Subcutaneous abdominal adipose tissue (tissue), 5 donors: ENCODE results near the gene ABHD1.
"Not testable (repeated sequence)": the region's sequence is repeated elsewhere in the genome, so short reads cannot be mapped to it uniquely, and the experiment has no call there.

Source experiments
- H3K27ac ChIP-seq: one replicate; pipeline ENCODE4 v1.7.0; 2013; ENCODE audit warnings: low read depth, mild to moderate bottlenecking, inconsistent platforms, low read length, moderate library complexity
- H3K27me3 ChIP-seq, 5 donors: one replicate each; pipeline ENCODE4 v1.7.0; 2013; ENCODE audit warnings: low read length in 5 of 5, inconsistent platforms in 1 of 5; ENCODE audit not compliant: control insufficient read depth in 5 of 5, insufficient read depth in 4 of 5
- H3K36me3 ChIP-seq, 5 donors: one replicate each; pipeline ENCODE4 v1.7.0; 2013; ENCODE audit warnings: low read length in 5 of 5; ENCODE audit not compliant: control insufficient read depth in 5 of 5, insufficient read depth in 5 of 5
- H3K4me1 ChIP-seq, 5 donors: one replicate each; pipeline ENCODE4 v1.7.0; 2013; ENCODE audit warnings: low read length in 5 of 5, mild to moderate bottlenecking in 3 of 5, moderate library complexity in 1 of 5; ENCODE audit not compliant: control insufficient read depth in 5 of 5, insufficient read depth in 5 of 5
- H3K4me3 ChIP-seq, 5 donors: one replicate each; pipeline ENCODE4 v1.7.0; 2013; ENCODE audit warnings: low read length in 5 of 5, low read depth in 1 of 5
- H3K9ac ChIP-seq, 5 donors: one replicate each; pipeline ENCODE4 v1.7.0; 2013; ENCODE audit warnings: low read length in 5 of 5, mild to moderate bottlenecking in 4 of 5, moderate library complexity in 3 of 5
- H3K9me3 ChIP-seq, 5 donors: one replicate each; pipeline ENCODE4 v1.7.0; 2013; ENCODE audit warnings: low read length in 5 of 5; ENCODE audit not compliant: control insufficient read depth in 5 of 5
- donor health status: healthy.
- donor health status: healthy.
- donor health status: healthy.
- donor health status: healthy.
- donor health status: healthy.

ABHD1 gene

DNA sequence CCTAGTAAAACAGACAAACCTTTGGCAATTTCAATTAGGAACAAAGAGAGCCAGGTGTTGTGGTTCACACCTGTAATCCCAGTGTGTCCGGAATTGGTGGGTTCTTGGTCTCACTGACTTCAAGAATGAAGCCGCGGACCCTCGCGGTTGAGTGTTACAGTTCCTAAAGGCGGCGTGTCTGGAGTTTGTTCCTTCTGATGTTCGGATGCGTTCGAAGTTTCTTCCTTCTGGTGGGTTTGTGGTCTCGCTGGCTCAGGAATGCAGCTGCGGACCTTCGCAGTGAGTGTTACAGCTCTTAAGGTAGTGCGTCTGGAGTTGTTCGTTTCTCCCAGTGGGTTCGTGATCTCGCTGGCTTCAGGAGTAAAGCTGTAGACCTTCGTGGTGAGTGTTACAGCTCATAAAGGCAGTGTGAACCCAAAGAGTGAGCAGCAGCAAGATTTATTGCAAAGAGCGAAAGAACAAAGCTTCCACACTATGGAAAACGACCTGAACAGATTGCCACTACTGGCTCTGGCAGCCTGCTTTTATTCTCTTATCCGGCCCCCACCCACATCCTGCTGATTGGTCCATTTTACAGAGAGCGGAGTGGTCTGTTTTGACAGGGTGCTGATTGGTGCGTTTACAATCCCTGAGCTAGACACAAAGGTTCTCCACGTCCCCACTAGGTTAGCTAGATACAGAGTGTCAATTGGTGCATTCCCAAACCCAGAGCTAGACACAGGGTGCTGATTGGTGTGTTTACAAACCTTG is 12.8 kb upstream of the ABHD1 start:
- not testable (repeated sequence) for H3K36me3 ChIP-seq, H3K9me3 ChIP-seq, H3K27ac ChIP-seq, H3K4me1 ChIP-seq, H3K4me3 ChIP-seq, H3K9ac ChIP-seq, H3K27me3 ChIP-seq

DNA sequence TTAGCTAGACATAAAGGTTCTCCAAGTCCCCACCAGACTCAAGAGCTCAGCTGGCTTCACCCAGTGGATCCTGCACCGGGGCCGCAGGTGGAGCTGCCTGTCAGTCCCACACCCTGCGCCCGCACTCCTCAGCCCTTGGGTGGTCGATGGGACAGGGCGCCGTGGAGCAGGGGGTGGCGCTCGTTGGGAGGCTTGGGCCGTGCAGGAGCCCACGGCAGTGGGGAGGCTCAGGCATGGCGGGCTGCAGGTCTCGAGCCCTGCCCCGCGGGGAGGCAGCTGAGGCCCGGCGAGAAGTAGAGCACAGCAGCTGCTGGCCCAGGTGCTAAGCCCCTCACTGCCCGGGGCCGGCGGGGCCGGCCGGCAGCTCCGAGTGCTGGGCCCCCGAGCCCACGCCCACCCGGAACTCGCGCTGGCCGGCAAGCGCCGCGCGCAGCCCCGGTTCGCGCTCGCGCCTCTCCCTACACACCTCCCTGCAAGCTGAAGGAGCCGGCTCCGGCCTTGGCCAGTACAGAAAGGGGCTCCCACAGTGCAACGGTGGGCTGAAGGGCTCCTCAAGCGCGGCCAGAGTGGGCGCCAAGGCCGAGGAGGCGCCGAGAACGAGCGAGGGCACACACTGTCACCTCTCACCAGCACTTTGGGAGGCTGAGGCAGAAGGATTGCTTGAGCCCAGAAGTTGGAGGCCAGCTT is 12.1 kb upstream of the ABHD1 start:
- H3K27me3 ChIP-seq, H3K4me3 ChIP-seq, H3K9ac ChIP-seq, H3K9me3 ChIP-seq, H3K36me3 ChIP-seq, H3K4me1 ChIP-seq, H3K27ac ChIP-seq: not testable (repeated sequence)

DNA sequence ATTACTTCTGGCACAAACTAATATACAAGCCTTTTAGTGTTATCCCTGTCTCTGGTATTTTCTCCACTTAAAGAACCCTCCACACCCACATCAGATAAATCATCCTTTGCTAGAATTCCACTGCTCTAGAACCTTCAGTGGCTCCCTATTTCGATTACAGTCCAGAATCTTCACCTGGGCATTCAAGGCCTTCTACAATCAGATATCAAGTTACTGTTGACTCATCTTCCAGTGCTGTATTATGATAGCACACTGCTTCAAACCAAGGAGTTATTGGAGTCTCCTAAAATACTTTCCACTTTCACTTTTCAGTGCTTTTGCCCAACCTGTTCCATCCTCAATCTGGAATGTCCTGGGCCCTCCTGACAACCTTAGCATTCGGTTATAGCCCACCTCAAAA is 8.1 kb upstream of the ABHD1 start:
- no peak overlapping the region for H3K9ac ChIP-seq
- H3K27ac ChIP-seq, result no peak overlapping the region
- H3K36me3 ChIP-seq, result no peaks in the 10 kb centered on the region
- H3K27me3 ChIP-seq, result peaks cover 0 to 16% (median 9%) of the 10 kb centered on the region in 5 donors
- no peak overlapping the region for H3K4me3 ChIP-seq
- H3K9me3 ChIP-seq, result no peaks in the 10 kb centered on the region
- peaks cover 2 to 15% (median 13%) of the 10 kb centered on the region in 5 donors for H3K4me1 ChIP-seq

DNA sequence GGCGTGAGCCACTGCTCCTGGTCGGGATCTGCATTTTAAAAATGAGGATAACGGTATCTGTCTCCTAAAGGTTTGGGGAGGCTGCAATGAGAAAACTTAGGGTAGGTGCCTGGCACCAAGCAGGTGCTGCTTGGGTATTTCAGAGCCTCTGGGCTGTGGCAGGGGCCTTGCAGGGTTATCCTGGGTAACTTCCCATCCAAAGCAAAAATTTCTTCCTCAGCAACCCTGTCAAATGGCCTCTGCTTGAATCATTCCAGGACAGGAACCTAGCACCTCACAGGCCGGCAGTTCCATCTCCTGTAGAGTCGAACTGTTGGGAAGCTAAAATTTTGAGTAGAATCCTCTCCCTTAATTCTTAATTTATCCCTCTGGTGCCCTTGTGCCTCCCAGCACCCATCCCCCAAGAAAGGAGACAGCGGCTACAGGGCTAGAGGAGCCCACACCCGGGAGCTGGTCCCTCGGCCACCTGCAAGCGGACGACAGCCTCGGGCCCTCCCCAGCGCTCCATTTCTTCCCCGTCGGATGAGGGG is 5.6 kb upstream of the ABHD1 start:
- Histone ChIP-seq H3K9me3 (no peaks in the 10 kb centered on the region), H3K9ac (peak overlapping the region in 2 of 5 donors; percentile 11 to 44), H3K4me1 (peaks cover 2 to 19% (median 17%) of the 10 kb centered on the region in 5 donors), H3K36me3 (no peaks in the 10 kb centered on the region), H3K4me3 (peak overlapping the region in 4 of 5 donors; percentile 58 to 72 (median 62)), H3K27me3 (peaks cover 0 to 16% (median 9%) of the 10 kb centered on the region in 5 donors), H3K27ac (no peak overlapping the region)

DNA sequence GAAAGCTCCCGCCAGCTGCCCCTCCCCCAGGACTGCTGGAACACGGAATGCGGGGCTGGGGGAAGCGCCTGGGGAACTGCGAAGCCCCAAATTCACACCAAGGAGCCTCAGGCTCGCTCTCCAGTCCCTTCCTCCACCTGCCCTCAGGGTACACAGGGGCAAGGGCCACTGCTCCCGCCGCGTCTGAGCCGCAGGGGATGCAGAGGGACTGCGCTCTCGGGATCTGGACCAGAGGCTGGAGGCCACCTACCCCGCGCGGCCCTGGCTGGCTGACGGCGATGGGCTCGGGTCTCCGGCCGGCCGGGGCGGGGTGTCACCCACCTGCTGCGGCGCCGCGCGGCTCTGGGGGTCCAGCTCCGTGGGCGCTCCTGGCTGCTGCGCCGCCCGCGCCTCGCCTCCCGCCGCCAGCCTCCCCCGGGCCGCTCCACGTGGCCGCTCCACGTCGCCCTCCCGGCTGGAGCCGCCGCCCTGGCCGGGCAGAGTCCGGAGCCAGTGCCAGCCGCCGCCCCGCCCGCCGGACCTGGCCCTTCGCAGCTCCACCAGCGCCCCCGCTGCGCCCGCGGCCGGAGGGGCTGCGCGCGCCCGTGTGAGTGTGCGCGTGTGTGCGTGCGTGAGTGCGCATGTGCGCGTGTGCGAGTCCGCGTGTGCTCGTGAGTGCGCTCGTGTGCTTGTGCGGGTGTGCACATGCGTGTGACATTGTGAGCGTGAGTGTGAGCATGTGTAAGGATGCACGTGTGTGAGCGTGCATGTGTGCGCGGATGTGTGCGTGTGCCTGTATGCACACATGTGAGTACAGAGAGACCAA is 4.9 kb upstream of the ABHD1 start, which contains the start of gene CGREF1:
Gene CGREF1 (minus strand): TSS at position 604 of the 805 bp plus-strand sequence. CDS start 14,762 bp downstream, outside the sequence.
- no peaks in the 10 kb centered on the region for H3K36me3 ChIP-seq
- no peak within 1 kb of the TSS for H3K27ac ChIP-seq
- peak within 1 kb of the TSS in 2 of 5 donors; percentile 11 to 44 for H3K9ac ChIP-seq
- peaks cover 0 to 16% (median 9%) of the 10 kb centered on the region in 5 donors for H3K27me3 ChIP-seq
- H3K4me3 ChIP-seq, result peak within 1 kb of the TSS; percentile 58 to 72 (median 62)
- H3K4me1 ChIP-seq, result peaks cover 4 to 25% (median 24%) of the 10 kb centered on the region in 5 donors
- H3K9me3 ChIP-seq, result no peaks in the 10 kb centered on the region

DNA sequence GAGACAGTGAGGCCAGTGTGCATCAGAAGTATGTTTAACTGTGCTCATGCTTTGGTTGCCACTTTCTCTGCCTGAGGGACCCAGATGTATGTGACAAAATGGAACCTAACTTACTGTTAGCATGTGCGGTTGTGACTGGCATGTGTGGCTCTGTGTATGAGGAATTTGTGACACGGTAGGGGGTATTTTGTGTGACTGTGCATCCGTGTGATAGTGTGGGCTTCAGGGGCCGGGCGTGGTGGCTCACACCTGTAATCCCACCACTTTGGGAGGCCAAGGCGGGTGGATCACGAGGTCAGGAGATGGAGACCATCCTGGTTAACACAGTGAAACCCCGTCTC is 4.3 kb upstream of the ABHD1 start:
- peaks cover 4 to 31% (median 29%) of the 10 kb centered on the region in 5 donors for H3K4me1 ChIP-seq
- not testable (repeated sequence) for H3K36me3 ChIP-seq, H3K9ac ChIP-seq, H3K9me3 ChIP-seq, H3K27ac ChIP-seq
- H3K27me3 ChIP-seq, result peaks cover 0 to 16% (median 9%) of the 10 kb centered on the region in 5 donors
- peak overlapping the region; percentile 58 to 72 (median 62) for H3K4me3 ChIP-seq

DNA sequence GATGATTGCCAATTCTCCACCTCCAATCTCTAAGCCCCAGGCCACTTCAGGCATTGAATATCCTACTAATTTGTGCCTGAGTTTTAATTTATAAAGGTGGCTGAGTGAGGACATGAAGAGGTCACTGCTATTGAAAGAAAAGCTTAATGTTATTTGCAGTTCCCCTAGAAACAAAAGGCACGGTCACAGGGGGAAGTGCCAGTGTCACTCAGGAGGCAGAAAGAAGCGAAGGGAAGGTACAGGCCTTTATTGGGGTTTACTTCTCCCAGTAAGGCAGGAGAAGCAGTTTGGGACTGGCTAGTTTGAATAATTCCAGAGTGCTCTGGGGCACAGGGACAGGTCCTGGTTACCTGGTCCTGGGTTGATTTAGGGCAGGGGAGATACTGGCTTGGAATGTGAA is 1.7 kb upstream of the ABHD1 start:
- peaks cover 0 to 16% (median 9%) of the 10 kb centered on the region in 5 donors for H3K27me3 ChIP-seq
- H3K9me3 ChIP-seq, result no peaks in the 10 kb centered on the region
- H3K4me3 ChIP-seq, result no peak overlapping the region
- no peak overlapping the region for H3K27ac ChIP-seq
- peaks cover 6 to 39% (median 36%) of the 10 kb centered on the region in 5 donors for H3K4me1 ChIP-seq
- no peaks in the 10 kb centered on the region for H3K36me3 ChIP-seq
- H3K9ac ChIP-seq, result no peak overlapping the region

DNA sequence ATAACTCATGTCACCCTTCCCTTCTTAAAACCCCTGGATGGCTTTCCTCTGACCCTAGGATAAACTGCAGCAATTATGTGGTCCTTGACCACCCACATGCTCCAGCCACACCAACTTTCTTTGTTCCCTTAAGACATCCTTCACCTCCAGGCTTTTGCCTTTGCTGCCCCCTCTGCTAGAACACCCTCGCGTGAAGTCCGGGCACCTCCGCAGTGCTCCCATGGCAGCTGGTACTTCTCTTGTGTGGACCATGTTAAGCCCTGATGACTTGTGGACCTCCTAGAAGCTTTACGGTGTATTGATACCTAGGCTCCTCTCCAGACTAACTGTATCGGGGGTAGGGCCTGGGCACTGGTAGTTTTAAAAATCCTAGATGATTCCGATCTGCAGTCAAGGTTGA is 824 bp upstream of the ABHD1 start:
- H3K27ac ChIP-seq, result no peak overlapping the region
- peak overlapping the region in 1 of 5 donors; percentile 67 for H3K9ac ChIP-seq
- H3K4me3 ChIP-seq, result peak overlapping the region; percentile 75 to 93 (median 81)
- H3K36me3 ChIP-seq, result no peaks in the 10 kb centered on the region
- H3K9me3 ChIP-seq, result no peaks in the 10 kb centered on the region
- peaks cover 0 to 13% (median 9%) of the 10 kb centered on the region in 5 donors for H3K27me3 ChIP-seq
- H3K4me1 ChIP-seq, result peaks cover 6 to 38% (median 36%) of the 10 kb centered on the region in 5 donors

DNA sequence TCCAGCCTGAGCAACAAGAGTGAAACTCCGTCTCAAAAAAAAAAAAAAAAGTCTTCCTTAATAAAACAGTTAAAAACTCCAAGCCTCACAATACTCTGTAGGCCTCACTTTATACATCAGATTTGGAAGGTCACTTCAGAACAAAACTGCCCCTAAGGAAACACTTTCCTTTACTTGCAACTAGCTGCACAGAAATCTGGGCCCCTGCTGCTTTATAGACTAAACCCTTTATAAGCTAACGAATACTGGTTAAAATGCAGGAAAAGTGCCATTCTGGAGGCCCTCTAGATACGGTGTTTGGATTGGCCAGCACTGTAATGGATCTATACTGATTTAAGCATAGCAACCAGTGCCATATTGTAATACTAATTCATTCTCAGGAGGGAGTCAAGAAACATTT is 1.5 kb downstream of the ABHD1 start:
- Histone ChIP-seq H3K27ac (no peak overlapping the region), H3K4me3 (no peak overlapping the region), H3K27me3 (no peaks in the 10 kb centered on the region), H3K36me3 (peaks cover 0 to 13% (median 12%) of the 10 kb centered on the region in 5 donors), H3K4me1 (peaks cover 4 to 24% (median 22%) of the 10 kb centered on the region in 5 donors), H3K9me3 (no peaks in the 10 kb centered on the region), H3K9ac (no peak overlapping the region)
